ENCODE data around the gene SPATA45.

- TF ChIP-seq CTCF (IDR thresholded peaks at IDR 0.05): no peak
- TF ChIP-seq POLR2A (IDR thresholded peaks at IDR 0.05): no peak
Measured at GRCh38 chr1:212805767-212806166, 41.7 kb downstream of the SPATA45 start.
